ENCODE results near the gene MEI1. TPM values are rescaled to one million over a fixed set of nuclear protein-coding genes. Genes with fewer than 3 reads are reported as not detected.

Gene MEI1
- polyA plus RNA-seq, 1 experiment: 3.8 TPM

DNA sequence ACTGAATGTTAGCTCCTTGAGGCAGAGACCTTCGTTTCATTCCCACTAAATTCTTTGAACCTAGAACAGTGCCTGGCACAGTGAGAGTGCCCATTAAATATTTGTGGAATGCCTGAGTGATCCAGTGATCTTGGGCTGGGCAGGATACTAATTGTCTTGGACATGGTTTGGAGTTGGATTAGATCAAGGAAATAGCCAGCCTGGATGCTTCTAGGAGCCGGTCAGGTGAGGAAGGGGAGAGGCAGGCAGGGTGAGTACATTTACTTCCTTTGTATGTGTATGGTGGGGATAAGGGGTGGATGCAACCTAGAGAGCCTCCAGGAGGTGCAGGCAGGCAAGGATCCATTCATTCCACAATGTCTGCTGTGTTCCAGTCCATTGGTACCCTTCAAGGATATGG is 137.2 kb downstream of the MEI1 start:
- Histone ChIP-seq H3K4me3 (ENCODE audit: low read depth, low read length) (no peak overlapping the region), H3K27me3 (ENCODE audit: control insufficient read depth, insufficient read depth, low read length) (no peaks in the 10 kb centered on the region), H3K36me3 (ENCODE audit: control insufficient read depth, insufficient read depth, low read length) (peaks cover 5% of the 10 kb centered on the region)
- POLR2A ChIA-PET: no interaction called here
- CTCF ChIA-PET: interaction anchor here (1.0 to 1.5 kb wide), 2 partner anchors 10 to 104 kb away, joined by 5 to 6 read pairs; no protein-coding TSS in a partner anchor
- DNase-seq (ENCODE audit: low read depth): no peak
- TF ChIP-seq, protein P1, sequence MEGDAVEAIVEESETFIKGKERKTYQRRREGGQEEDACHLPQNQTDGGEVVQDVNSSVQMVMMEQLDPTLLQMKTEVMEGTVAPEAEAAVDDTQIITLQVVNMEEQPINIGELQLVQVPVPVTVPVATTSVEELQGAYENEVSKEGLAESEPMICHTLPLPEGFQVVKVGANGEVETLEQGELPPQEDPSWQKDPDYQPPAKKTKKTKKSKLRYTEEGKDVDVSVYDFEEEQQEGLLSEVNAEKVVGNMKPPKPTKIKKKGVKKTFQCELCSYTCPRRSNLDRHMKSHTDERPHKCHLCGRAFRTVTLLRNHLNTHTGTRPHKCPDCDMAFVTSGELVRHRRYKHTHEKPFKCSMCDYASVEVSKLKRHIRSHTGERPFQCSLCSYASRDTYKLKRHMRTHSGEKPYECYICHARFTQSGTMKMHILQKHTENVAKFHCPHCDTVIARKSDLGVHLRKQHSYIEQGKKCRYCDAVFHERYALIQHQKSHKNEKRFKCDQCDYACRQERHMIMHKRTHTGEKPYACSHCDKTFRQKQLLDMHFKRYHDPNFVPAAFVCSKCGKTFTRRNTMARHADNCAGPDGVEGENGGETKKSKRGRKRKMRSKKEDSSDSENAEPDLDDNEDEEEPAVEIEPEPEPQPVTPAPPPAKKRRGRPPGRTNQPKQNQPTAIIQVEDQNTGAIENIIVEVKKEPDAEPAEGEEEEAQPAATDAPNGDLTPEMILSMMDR (IDR thresholded peaks at IDR 0.05; ENCODE audit: insufficient read depth, low read depth, low read length): no peak

DNA sequence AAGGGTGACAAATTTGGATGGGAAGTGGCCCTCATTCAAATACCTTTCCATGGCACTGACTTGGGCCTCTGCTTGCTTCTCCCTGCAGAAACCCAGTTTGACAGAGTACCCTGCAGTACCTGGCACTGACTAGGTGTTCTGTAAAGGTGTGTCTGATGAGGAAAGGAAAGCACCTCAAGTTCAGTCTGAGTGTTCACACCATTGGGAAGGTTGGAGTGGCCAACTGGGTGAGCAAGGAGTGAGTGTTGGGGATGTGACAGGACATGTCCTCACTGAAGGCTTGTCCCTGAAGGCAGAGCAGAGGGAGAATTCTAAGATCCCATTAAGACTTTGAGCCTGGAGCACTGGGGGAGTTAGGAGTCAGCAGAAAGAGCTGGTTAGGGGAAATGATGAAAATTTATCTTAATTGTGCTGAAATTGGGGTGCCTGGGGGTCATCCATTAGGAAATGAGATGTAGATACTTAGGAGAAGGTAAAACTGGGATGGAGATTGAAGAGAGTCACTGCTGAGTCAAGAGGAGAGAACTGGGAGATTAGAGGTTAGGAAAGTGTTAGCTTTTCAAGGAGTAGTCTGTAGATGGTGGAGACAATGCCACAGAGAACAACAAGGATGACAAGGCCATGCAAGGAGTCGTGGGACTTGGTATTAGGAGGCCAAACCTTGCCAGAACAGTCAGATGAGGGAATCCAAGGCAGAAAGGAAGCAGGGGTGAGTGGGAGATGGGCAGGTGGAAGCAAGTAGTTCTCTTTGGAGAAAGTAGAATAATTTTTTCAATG is 139.7 kb downstream of the MEI1 start:
- H3K36me3 ChIP-seq (ENCODE audit: control insufficient read depth, insufficient read depth, low read length): peaks cover 5% of the 10 kb centered on the region
- TF ChIP-seq, protein P1 (IDR thresholded peaks at IDR 0.05; ENCODE audit: insufficient read depth, low read depth, low read length): no peak
- H3K4me3 ChIP-seq (ENCODE audit: low read depth, low read length): no peak overlapping the region
- no peak for DNase-seq (ENCODE audit: low read depth)
- CTCF ChIA-PET: no interaction called here
- POLR2A ChIA-PET: no interaction called here
- H3K27me3 ChIP-seq (ENCODE audit: control insufficient read depth, insufficient read depth, low read length): no peaks in the 10 kb centered on the region

DNA sequence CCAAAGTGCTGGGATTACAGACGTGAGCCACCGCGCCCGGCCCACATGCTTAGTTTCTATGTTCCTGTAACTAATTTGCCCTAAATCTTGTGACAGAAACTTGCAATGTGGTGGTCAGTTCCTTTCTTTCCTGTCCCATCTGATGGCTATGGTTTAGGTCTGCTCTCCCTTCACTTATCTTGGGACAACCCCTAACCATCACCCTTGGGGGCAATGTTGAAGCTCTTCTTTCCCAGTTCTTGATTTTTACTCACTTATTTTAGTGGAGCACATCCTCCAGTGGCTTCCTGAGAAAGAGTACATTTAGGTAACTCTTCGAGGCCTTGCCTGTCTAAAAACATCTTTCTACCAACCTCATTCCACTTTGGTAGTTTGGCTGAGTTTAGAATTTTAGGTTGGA is 140.9 kb downstream of the MEI1 start:
- TF ChIP-seq, protein P1 (IDR thresholded peaks at IDR 0.05; ENCODE audit: insufficient read depth, low read depth, low read length): no peak
- no peak for DNase-seq (ENCODE audit: low read depth)
- POLR2A ChIA-PET: no interaction called here
- Histone ChIP-seq H3K4me3 (ENCODE audit: low read depth, low read length) (no peak overlapping the region), H3K36me3 (ENCODE audit: control insufficient read depth, insufficient read depth, low read length) (peaks cover 5% of the 10 kb centered on the region), H3K27me3 (ENCODE audit: control insufficient read depth, insufficient read depth, low read length) (no peaks in the 10 kb centered on the region)
- CTCF ChIA-PET: interaction anchor here (1.7 kb wide), 1 partner anchor 17 kb away, joined by 7 read pairs; no protein-coding TSS in a partner anchor

DNA sequence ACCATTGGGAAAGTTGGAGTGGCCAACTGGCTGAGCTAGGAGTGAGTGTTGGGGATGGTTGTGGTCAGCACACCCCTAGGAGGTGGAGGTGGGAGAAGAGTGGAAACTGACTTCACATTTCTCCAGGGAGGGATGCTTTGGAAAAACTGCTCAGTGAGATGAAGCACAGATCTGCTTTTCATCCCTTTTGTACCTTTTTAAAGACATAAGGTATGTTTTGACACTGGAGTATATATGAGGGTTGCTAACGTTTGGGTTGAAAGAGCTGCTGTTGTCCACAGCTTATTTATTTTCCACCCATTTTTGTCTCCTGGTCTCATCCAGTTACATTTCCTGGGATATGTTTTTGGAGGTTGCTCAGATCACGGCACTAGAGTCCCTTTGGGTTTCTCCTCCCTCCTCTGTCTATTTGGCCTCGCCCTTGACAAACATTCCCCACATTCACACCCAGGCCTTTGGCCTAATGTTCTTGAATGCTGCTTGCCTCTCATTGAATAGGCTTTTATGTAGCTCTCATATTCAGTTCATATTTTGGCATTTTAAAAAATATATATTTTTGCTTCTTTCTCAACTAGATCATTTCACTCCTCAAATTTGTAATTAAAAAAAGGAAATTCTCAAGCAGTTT is 141.9 kb downstream of the MEI1 start:
- peaks cover 3% of the 10 kb centered on the region for H3K36me3 ChIP-seq (ENCODE audit: control insufficient read depth, insufficient read depth, low read length)
- CTCF ChIA-PET: interaction anchor here (1.7 kb wide), 1 partner anchor 16 kb away, joined by 7 read pairs; no protein-coding TSS in a partner anchor
- no peak overlapping the region for H3K4me3 ChIP-seq (ENCODE audit: low read depth, low read length)
- TF ChIP-seq, protein P1 (IDR thresholded peaks at IDR 0.05; ENCODE audit: insufficient read depth, low read depth, low read length): no peak
- H3K27me3 ChIP-seq (ENCODE audit: control insufficient read depth, insufficient read depth, low read length): no peaks in the 10 kb centered on the region
- DNase-seq (ENCODE audit: low read depth): no peak
- POLR2A ChIA-PET: no interaction called here

Data from BJ (cell line).